ENCODE results near the gene CLEC18A. TPM values are rescaled to one million over a fixed set of nuclear protein-coding genes. Genes with fewer than 3 reads are reported as not detected.
"Not testable (repeated sequence)": the region's sequence is repeated elsewhere in the genome, so short reads cannot be mapped to it uniquely, and the experiment has no call there.

CLEC18A gene
- total RNA-seq, 1 experiment from 2014 or later: 1.6 TPM

DNA sequence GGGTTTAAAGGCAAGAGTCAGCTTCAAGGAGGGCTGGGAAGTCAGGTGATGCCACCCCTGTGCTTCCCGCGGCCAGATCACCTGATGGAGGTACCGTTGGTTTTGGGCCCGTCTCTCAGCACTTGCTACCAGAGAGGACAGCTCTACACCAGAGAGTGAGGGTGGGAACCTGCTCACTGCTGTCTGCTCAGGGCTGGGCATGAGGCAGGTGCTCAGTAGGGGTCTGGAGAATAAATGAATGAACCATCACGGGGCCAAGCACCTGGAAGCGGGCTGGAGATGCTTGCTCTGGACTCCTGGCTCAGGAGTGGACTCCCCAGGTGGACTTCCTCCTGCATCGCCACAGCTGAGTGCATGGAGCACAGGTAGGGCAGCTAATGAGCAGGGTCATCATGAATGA is 21.0 kb downstream of the CLEC18A start:
- not testable (repeated sequence) for H3K79me2 ChIP-seq (ENCODE audit: insufficient read depth, low read length); H3K4me1 Mint-ChIP-seq; H3K4ac ChIP-seq (ENCODE audit: low read depth, low read length); H4K20me1 ChIP-seq (ENCODE audit: control insufficient read depth, insufficient read depth, insufficient read length); H3K27ac ChIP-seq (ENCODE audit: insufficient read length, low read depth, low read length); H2BK5ac ChIP-seq (ENCODE audit: insufficient read length, low read length); H3K79me1 ChIP-seq (ENCODE audit: insufficient read depth, low read depth, low read length, poor library complexity, severe bottlenecking); H3K23me2 ChIP-seq (ENCODE audit: insufficient read length, low read depth, low read length, poor library complexity, severe bottlenecking); H3K9me3 ChIP-seq (ENCODE audit: control insufficient read depth, low read depth, low read length); H3K36me3 Mint-ChIP-seq (ENCODE audit: insufficient read depth in 1 of 3, low read depth in 3 of 3); H3K14ac ChIP-seq (ENCODE audit: insufficient read depth, low read length); H2AFZ ChIP-seq (ENCODE audit: low read length); H3T11ph ChIP-seq (ENCODE audit: low read length); H3K9ac ChIP-seq (ENCODE audit: extremely low read depth, insufficient read length, low read length); H2BK20ac ChIP-seq (ENCODE audit: low read depth, low read length, poor library complexity, severe bottlenecking); H2BK15ac ChIP-seq (ENCODE audit: low read depth, low read length); H2AK5ac ChIP-seq (ENCODE audit: insufficient read length, low read length); H3K27me3 Mint-ChIP-seq (ENCODE audit: low read depth); H4K5ac ChIP-seq (ENCODE audit: insufficient read length, low read depth, low read length); H3K18ac ChIP-seq (ENCODE audit: insufficient read length, low read depth, low read length); DNase-seq; H3K4me3 Mint-ChIP-seq; H4K91ac ChIP-seq (ENCODE audit: insufficient read length, low read depth, low read length); H3K27ac Mint-ChIP-seq; H3K4me1 ChIP-seq (ENCODE audit: insufficient read depth, low read length); H4K8ac ChIP-seq (replicated peaks; ENCODE audit: insufficient read length, low read depth, low read length); H2BK120ac ChIP-seq (ENCODE audit: low read depth, low read length, poor library complexity, severe bottlenecking); H3K4me2 ChIP-seq (ENCODE audit: insufficient read depth, insufficient read length, low read length); H3K9me3 Mint-ChIP-seq; H3K27me3 ChIP-seq (ENCODE audit: insufficient read depth, low read length); H2BK12ac ChIP-seq (ENCODE audit: insufficient read length, low read depth, low read length); H3K23ac ChIP-seq (ENCODE audit: insufficient read length, low read depth, low read length); H3K56ac ChIP-seq (ENCODE audit: insufficient read length, low read depth, low read length)
- WGBS (ENCODE audit: extremely low coverage, insufficient read length, low lambda C conversion rate): no CpG with 5 or more reads among the region's 7 CpGs
